ENCODE results near the gene HTT. TPM values are rescaled to one million over a fixed set of nuclear protein-coding genes. Genes with fewer than 3 reads are reported as not detected.

Gene HTT
- total and polyA plus RNA-seq, 9 of the 15 experiments (the other 6 are each of a cell fraction or from before 2014, with no cell fraction given) = 0.66 to 31.6 (median 14.7) TPM

- TF ChIP-seq ARID2 (IDR thresholded peaks at IDR 0.05) (no peak), CTBP1 (IDR thresholded peaks at IDR 0.05; ENCODE audit: borderline replicate concordance) (0 out of 2 replicates have a peak, but pooled peaks have one; percentile 3), ZFP30 (CRISPR knock-in tag; IDR thresholded peaks at IDR 0.05; ENCODE audit: borderline replicate concordance) (no peak), FOXK2 (conservative IDR thresholded peaks at IDR 0.05 in 1 of 2, IDR thresholded peaks at IDR 0.05 in 1 of 2; ENCODE audit: low read depth in 2 of 2) (no peak), FOXM1 (IDR thresholded peaks at IDR 0.05; ENCODE audit: low read depth) (no peak), FOXM1 (CRISPR knock-in tag; IDR thresholded peaks at IDR 0.05; ENCODE audit: low read depth) (no peak), SIN3A (IDR thresholded peaks at IDR 0.05; ENCODE audit: borderline replicate concordance in 2 of 2, control insufficient read depth in 1 of 2, low read depth in 2 of 2, low read length in 2 of 2) (0 out of 4 replicates have a peak, but pooled peaks of 1 of the 2 experiments have one; percentile 35), OTX1 (CRISPR knock-in tag; IDR thresholded peaks at IDR 0.05) (no peak), ZNF507 (tag; conservative IDR thresholded peaks at IDR 0.05) (no peak), NCOA1 (IDR thresholded peaks at IDR 0.05; ENCODE audit: low read depth) (no peak), NFIX (CRISPR knock-in tag; IDR thresholded peaks at IDR 0.05; ENCODE audit: low read depth) (no peak), SMARCB1 (IDR thresholded peaks at IDR 0.05; ENCODE audit: insufficient read length, low read depth) (no peak), SAP30 (IDR thresholded peaks at IDR 0.05; ENCODE audit: borderline replicate concordance, insufficient read depth, low read depth, low read length, poor library complexity, severe bottlenecking) (peak; percentile 1), KLF10 (CRISPR knock-in tag; IDR thresholded peaks at IDR 0.05) (no peak), ZNF696 (CRISPR knock-in tag; conservative IDR thresholded peaks at IDR 0.05) (no peak)
- TF ChIP-seq, protein P1, sequence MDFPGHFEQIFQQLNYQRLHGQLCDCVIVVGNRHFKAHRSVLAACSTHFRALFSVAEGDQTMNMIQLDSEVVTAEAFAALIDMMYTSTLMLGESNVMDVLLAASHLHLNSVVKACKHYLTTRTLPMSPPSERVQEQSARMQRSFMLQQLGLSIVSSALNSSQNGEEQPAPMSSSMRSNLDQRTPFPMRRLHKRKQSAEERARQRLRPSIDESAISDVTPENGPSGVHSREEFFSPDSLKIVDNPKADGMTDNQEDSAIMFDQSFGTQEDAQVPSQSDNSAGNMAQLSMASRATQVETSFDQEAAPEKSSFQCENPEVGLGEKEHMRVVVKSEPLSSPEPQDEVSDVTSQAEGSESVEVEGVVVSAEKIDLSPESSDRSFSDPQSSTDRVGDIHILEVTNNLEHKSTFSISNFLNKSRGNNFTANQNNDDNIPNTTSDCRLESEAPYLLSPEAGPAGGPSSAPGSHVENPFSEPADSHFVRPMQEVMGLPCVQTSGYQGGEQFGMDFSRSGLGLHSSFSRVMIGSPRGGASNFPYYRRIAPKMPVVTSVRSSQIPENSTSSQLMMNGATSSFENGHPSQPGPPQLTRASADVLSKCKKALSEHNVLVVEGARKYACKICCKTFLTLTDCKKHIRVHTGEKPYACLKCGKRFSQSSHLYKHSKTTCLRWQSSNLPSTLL (IDR thresholded peaks at IDR 0.05) = no peak
- TF ChIP-seq, protein P2, sequence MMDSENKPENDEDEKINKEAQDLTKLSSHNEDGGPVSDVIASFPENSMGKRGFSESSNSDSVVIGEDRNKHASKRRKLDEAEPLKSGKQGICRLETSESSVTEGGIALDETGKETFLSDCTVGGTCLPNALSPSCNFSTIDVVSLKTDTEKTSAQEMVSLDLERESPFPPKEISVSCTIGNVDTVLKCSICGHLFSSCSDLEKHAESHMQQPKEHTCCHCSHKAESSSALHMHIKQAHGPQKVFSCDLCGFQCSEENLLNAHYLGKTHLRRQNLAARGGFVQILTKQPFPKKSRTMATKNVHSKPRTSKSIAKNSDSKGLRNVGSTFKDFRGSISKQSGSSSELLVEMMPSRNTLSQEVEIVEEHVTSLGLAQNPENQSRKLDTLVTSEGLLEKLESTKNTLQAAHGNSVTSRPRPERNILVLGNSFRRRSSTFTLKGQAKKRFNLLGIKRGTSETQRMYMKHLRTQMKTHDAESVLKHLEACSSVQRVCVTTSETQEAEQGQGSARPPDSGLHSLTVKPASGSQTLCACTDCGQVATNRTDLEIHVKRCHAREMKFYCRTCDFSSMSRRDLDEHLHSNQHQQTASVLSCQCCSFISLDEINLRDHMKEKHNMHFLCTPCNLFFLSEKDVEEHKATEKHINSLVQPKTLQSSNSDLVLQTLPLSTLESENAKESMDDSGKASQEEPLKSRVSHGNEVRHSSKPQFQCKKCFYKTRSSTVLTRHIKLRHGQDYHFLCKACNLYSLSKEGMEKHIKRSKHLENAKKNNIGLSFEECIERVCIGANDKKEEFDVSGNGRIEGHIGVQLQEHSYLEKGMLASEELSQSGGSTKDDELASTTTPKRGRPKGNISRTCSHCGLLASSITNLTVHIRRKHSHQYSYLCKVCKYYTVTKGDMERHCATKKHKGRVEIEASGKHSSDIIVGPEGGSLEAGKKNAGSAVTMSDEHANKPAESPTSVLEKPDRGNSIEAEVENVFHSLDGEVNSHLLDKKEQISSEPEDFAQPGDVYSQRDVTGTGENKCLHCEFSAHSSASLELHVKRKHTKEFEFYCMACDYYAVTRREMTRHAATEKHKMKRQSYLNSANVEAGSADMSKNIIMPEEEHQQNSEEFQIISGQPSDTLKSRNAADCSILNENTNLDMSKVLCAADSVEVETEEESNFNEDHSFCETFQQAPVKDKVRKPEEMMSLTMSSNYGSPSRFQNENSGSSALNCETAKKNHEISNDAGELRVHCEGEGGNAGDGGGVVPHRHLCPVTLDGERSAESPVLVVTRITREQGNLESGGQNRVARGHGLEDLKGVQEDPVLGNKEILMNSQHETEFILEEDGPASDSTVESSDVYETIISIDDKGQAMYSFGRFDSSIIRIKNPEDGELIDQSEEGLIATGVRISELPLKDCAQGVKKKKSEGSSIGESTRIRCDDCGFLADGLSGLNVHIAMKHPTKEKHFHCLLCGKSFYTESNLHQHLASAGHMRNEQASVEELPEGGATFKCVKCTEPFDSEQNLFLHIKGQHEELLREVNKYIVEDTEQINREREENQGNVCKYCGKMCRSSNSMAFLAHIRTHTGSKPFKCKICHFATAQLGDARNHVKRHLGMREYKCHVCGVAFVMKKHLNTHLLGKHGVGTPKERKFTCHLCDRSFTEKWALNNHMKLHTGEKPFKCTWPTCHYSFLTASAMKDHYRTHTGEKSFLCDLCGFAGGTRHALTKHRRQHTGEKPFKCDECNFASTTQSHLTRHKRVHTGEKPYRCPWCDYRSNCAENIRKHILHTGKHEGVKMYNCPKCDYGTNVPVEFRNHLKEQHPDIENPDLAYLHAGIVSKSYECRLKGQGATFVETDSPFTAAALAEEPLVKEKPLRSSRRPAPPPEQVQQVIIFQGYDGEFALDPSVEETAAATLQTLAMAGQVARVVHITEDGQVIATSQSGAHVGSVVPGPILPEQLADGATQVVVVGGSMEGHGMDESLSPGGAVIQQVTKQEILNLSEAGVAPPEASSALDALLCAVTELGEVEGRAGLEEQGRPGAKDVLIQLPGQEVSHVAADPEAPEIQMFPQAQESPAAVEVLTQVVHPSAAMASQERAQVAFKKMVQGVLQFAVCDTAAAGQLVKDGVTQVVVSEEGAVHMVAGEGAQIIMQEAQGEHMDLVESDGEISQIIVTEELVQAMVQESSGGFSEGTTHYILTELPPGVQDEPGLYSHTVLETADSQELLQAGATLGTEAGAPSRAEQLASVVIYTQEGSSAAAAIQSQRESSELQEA (IDR thresholded peaks at IDR 0.05; ENCODE audit: low read depth) = no peak
- TF ChIP-seq, protein P3, sequence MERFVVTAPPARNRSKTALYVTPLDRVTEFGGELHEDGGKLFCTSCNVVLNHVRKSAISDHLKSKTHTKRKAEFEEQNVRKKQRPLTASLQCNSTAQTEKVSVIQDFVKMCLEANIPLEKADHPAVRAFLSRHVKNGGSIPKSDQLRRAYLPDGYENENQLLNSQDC (CRISPR knock-in tag; IDR thresholded peaks at IDR 0.05) = no peak
These were observed 568 bp downstream of the HTT start (continued) for GRCh38 chr4:3074846-3075651.
